Measurements from ENCODE around the gene COP1. TPM values are rescaled to one million over a fixed set of nuclear protein-coding genes. Genes with fewer than 3 reads are reported as not detected.
"Not testable (repeated sequence)": the region's sequence is repeated elsewhere in the genome, so short reads cannot be mapped to it uniquely, and the experiment has no call there.

Gene COP1
- total and polyA plus RNA-seq, 2 donors (not counting 3 experiments of a cell fraction or from before 2014, with no cell fraction given) = 16.5 to 40.9 TPM

GRCh38 chr1:176007756-176008389, 199.2 kb downstream of the COP1 start:
- POLR2A ChIA-PET; H2AFZ ChIP-seq (ENCODE audit: low read depth, low read length); H3K4me1 ChIP-seq (ENCODE audit: control insufficient read depth, extremely low read depth, insufficient read depth, low read length); H4K20me1 ChIP-seq (replicated peaks; ENCODE audit: control insufficient read depth, extremely low read depth, insufficient read depth, low read length); DNase-seq (ENCODE audit: low read depth, low spot score); BruUV-seq (replicated peaks); H3K27me3 ChIP-seq (ENCODE audit: control insufficient read depth in 2 of 2, insufficient read depth in 2 of 2, low read length in 2 of 2); H3K9me3 ChIP-seq (replicated peaks; ENCODE audit: control insufficient read depth, insufficient read depth, low read length); H3K4me3 ChIP-seq (replicated peaks in 1 of 3; ENCODE audit: insufficient read depth in 1 of 3, low read depth in 1 of 3, low read length in 3 of 3); H3K79me2 ChIP-seq (ENCODE audit: control insufficient read depth, insufficient read depth, low read length); H3K9me1 ChIP-seq (replicated peaks; ENCODE audit: control insufficient read depth, extremely low read depth, insufficient read depth, low read length); dilution Hi-C loops (cut with MboI; ENCODE audit: extremely low pct_ligation_motif_present, low sequenced_read_pairs); H3K4me2 ChIP-seq (ENCODE audit: insufficient read depth, low read length); H3K9ac ChIP-seq (replicated peaks; ENCODE audit: extremely low read depth, insufficient read depth, low read length); FAIRE-seq; H3K27ac ChIP-seq (ENCODE audit: insufficient read depth, low read depth, low read length); H3K36me3 ChIP-seq (ENCODE audit: control insufficient read depth in 2 of 2, extremely low read depth in 1 of 2, insufficient read depth in 2 of 2, low read length in 2 of 2); intact Hi-C loops (cut with micrococcal nuclease): not testable (repeated sequence)
- CTCF ChIA-PET = interaction anchor here (1.7 kb wide), 1 partner anchor 8 kb away, joined by 4 read pairs; no protein-coding TSS in a partner anchor

GRCh38 chr1:175994660-175995059, 212.4 kb downstream of the COP1 start:
- H3K27me3 ChIP-seq (ENCODE audit: control insufficient read depth in 2 of 2, insufficient read depth in 2 of 2, low read length in 2 of 2); H4K20me1 ChIP-seq (replicated peaks; ENCODE audit: control insufficient read depth, extremely low read depth, insufficient read depth, low read length); POLR2A ChIA-PET; H3K4me3 ChIP-seq (replicated peaks in 1 of 3; ENCODE audit: insufficient read depth in 1 of 3, low read depth in 1 of 3, low read length in 3 of 3); H3K9ac ChIP-seq (replicated peaks; ENCODE audit: extremely low read depth, insufficient read depth, low read length); H3K4me1 ChIP-seq (ENCODE audit: control insufficient read depth, extremely low read depth, insufficient read depth, low read length); BruUV-seq (replicated peaks); intact Hi-C loops (cut with micrococcal nuclease); FAIRE-seq; H3K79me2 ChIP-seq (ENCODE audit: control insufficient read depth, insufficient read depth, low read length); H2AFZ ChIP-seq (ENCODE audit: low read depth, low read length); DNase-seq (ENCODE audit: low read depth, low spot score); H3K9me3 ChIP-seq (replicated peaks; ENCODE audit: control insufficient read depth, insufficient read depth, low read length); H3K36me3 ChIP-seq (ENCODE audit: control insufficient read depth in 2 of 2, extremely low read depth in 1 of 2, insufficient read depth in 2 of 2, low read length in 2 of 2); CTCF ChIA-PET; H3K4me2 ChIP-seq (ENCODE audit: insufficient read depth, low read length); H3K9me1 ChIP-seq (replicated peaks; ENCODE audit: control insufficient read depth, extremely low read depth, insufficient read depth, low read length); H3K27ac ChIP-seq (ENCODE audit: insufficient read depth, low read depth, low read length); dilution Hi-C loops (cut with MboI; ENCODE audit: extremely low pct_ligation_motif_present, low sequenced_read_pairs): not testable (repeated sequence)

GRCh38 chr1:175992825-175993224, 214.3 kb downstream of the COP1 start:
- H3K79me2 ChIP-seq (ENCODE audit: control insufficient read depth, insufficient read depth, low read length); BruUV-seq (replicated peaks); H3K4me1 ChIP-seq (ENCODE audit: control insufficient read depth, extremely low read depth, insufficient read depth, low read length); H3K4me2 ChIP-seq (ENCODE audit: insufficient read depth, low read length); H3K27ac ChIP-seq (ENCODE audit: insufficient read depth, low read depth, low read length); CTCF ChIA-PET; H3K9me3 ChIP-seq (replicated peaks; ENCODE audit: control insufficient read depth, insufficient read depth, low read length); H2AFZ ChIP-seq (ENCODE audit: low read depth, low read length); H3K9me1 ChIP-seq (replicated peaks; ENCODE audit: control insufficient read depth, extremely low read depth, insufficient read depth, low read length); DNase-seq (ENCODE audit: low read depth, low spot score); POLR2A ChIA-PET; H3K4me3 ChIP-seq (replicated peaks in 1 of 3; ENCODE audit: insufficient read depth in 1 of 3, low read depth in 1 of 3, low read length in 3 of 3); H3K36me3 ChIP-seq (ENCODE audit: control insufficient read depth in 2 of 2, extremely low read depth in 1 of 2, insufficient read depth in 2 of 2, low read length in 2 of 2); dilution Hi-C loops (cut with MboI; ENCODE audit: extremely low pct_ligation_motif_present, low sequenced_read_pairs); H4K20me1 ChIP-seq (replicated peaks; ENCODE audit: control insufficient read depth, extremely low read depth, insufficient read depth, low read length); FAIRE-seq; H3K27me3 ChIP-seq (ENCODE audit: control insufficient read depth in 2 of 2, insufficient read depth in 2 of 2, low read length in 2 of 2); H3K9ac ChIP-seq (replicated peaks; ENCODE audit: extremely low read depth, insufficient read depth, low read length); intact Hi-C loops (cut with micrococcal nuclease): not testable (repeated sequence)

- FAIRE-seq; H3K4me1 ChIP-seq (ENCODE audit: control insufficient read depth, extremely low read depth, insufficient read depth, low read length); H4K20me1 ChIP-seq (replicated peaks; ENCODE audit: control insufficient read depth, extremely low read depth, insufficient read depth, low read length); H3K27me3 ChIP-seq (ENCODE audit: control insufficient read depth in 2 of 2, insufficient read depth in 2 of 2, low read length in 2 of 2); BruUV-seq (replicated peaks); H3K27ac ChIP-seq (ENCODE audit: insufficient read depth, low read depth, low read length); dilution Hi-C loops (cut with MboI; ENCODE audit: extremely low pct_ligation_motif_present, low sequenced_read_pairs); H3K9ac ChIP-seq (replicated peaks; ENCODE audit: extremely low read depth, insufficient read depth, low read length); intact Hi-C loops (cut with micrococcal nuclease); H3K79me2 ChIP-seq (ENCODE audit: control insufficient read depth, insufficient read depth, low read length); H3K4me3 ChIP-seq (replicated peaks in 1 of 3; ENCODE audit: insufficient read depth in 1 of 3, low read depth in 1 of 3, low read length in 3 of 3); H2AFZ ChIP-seq (ENCODE audit: low read depth, low read length); H3K9me3 ChIP-seq (replicated peaks; ENCODE audit: control insufficient read depth, insufficient read depth, low read length); POLR2A ChIA-PET; H3K9me1 ChIP-seq (replicated peaks; ENCODE audit: control insufficient read depth, extremely low read depth, insufficient read depth, low read length); CTCF ChIA-PET; H3K36me3 ChIP-seq (ENCODE audit: control insufficient read depth in 2 of 2, extremely low read depth in 1 of 2, insufficient read depth in 2 of 2, low read length in 2 of 2); H3K4me2 ChIP-seq (ENCODE audit: insufficient read depth, low read length); DNase-seq (ENCODE audit: low read depth, low spot score): not testable (repeated sequence)
Measured at GRCh38 chr1:175992202-175992601, 214.9 kb downstream of the COP1 start.

All from endothelial cell of umbilical vein (primary cell).